ENCODE measurements around the gene NSMCE1.

The NSMCE1 gene

DNA sequence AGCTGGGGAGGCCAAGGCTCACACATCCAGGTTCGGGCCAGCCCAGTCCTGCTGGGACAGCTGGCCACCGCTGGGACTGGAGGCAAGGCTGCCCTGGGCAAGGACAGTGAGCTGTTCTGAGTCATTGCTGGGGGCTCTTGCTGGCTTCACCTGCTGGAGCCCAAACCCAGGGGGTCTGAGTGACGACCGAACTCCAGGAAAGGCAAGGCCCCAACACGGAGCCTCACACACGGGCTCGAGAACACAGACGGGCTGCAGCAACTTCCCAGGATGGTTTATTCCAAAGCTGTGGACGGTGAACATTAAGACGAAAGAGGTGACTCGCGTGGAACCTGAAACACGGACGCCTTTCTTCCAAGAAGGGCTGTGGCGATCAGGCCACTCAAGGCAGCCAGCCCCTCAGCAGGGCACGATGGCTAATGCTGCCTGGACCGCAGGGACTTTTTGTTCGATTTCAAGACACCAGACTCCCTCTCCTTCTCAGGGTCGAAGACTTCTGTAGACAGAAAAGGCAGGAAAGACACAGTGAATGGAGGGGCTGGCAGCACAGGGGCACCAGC is 43.8 kb downstream of the NSMCE1 start:
- DNase-seq (ENCODE audit: low read depth) = no peak
- no peak overlapping the region for H3K4me3 ChIP-seq (ENCODE audit: low read depth, low read length)
- TF ChIP-seq, protein P1, sequence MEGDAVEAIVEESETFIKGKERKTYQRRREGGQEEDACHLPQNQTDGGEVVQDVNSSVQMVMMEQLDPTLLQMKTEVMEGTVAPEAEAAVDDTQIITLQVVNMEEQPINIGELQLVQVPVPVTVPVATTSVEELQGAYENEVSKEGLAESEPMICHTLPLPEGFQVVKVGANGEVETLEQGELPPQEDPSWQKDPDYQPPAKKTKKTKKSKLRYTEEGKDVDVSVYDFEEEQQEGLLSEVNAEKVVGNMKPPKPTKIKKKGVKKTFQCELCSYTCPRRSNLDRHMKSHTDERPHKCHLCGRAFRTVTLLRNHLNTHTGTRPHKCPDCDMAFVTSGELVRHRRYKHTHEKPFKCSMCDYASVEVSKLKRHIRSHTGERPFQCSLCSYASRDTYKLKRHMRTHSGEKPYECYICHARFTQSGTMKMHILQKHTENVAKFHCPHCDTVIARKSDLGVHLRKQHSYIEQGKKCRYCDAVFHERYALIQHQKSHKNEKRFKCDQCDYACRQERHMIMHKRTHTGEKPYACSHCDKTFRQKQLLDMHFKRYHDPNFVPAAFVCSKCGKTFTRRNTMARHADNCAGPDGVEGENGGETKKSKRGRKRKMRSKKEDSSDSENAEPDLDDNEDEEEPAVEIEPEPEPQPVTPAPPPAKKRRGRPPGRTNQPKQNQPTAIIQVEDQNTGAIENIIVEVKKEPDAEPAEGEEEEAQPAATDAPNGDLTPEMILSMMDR (IDR thresholded peaks at IDR 0.05; ENCODE audit: control insufficient read depth, extremely low read depth, insufficient read depth) = no peak

DNA sequence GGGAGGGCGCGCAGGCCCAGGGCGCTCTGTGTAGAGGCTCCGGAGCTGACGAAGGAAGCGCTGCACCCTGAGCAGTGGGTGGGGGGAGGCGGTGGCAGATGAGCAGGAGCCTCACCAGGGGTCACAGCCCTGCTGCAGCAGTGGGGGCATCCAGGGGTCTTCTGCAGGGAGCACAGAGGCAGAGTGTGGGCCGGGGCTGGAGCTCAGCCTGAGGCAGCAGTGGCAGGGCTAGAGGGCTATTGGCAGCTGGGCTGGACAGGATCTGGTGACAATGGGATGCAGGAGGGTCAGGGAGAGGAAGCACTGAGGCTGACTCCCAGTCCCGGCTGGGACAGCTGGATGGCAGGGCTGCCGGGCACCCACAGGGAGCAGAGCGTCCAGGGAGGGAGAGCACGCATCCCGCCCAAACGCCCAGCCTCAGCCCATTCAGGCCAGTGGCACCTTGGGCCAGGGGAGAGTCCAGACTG is 44.3 kb downstream of the NSMCE1 start:
- TF ChIP-seq, protein P1 (IDR thresholded peaks at IDR 0.05; ENCODE audit: control insufficient read depth, extremely low read depth, insufficient read depth) = no peak
- DNase-seq (ENCODE audit: low read depth) = no peak
- H3K4me3 ChIP-seq (ENCODE audit: low read depth, low read length) = no peak overlapping the region

DNA sequence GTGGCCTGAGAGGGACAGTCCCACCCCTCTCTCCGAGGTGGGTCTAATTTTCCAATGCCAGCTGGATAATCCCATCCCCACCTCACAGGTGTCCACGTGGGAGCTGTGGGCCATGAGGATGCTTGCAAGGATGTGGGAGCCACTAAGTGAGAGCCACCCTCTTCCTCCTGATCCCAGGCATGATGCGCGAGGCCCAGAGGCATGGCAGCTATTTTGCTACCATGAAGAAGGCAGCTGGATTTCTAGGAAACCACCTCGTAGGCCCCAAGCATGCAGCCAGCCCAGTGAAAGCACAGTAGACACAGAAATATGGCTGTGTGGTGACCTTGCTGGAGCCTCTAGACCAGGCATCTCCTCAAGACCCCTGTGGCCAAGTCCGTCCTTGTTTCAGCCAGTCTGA is 44.9 kb downstream of the NSMCE1 start:
- DNase-seq (ENCODE audit: low read depth) = no peak
- TF ChIP-seq, protein P1 (IDR thresholded peaks at IDR 0.05; ENCODE audit: control insufficient read depth, extremely low read depth, insufficient read depth) = no peak
- H3K4me3 ChIP-seq (ENCODE audit: low read depth, low read length) = no peak overlapping the region

DNA sequence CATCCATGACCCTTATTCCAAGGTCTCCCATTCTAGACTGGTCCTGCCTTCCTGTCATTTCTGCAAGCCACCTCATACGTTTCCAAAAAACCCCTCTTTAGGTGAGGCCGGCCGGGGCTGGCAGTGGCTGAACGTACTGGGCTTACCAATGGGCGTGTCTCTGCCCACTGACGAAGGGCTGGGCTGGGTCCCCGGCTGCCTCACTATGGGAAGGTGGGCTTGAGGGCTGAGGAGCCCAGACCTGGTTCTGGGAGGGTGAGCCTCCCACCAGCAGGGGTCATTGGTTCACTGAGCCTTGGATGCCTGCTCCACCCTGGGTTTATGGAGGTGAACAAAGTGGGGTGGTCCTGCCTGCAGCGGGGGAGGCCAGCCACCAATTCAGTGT is 45.4 kb downstream of the NSMCE1 start:
- DNase-seq (ENCODE audit: low read depth) = no peak
- TF ChIP-seq, protein P1 (IDR thresholded peaks at IDR 0.05; ENCODE audit: control insufficient read depth, extremely low read depth, insufficient read depth) = 0 out of 2 replicates have a peak, but pooled peaks have one; percentile 6
- no peak overlapping the region for H3K4me3 ChIP-seq (ENCODE audit: low read depth, low read length)

DNA sequence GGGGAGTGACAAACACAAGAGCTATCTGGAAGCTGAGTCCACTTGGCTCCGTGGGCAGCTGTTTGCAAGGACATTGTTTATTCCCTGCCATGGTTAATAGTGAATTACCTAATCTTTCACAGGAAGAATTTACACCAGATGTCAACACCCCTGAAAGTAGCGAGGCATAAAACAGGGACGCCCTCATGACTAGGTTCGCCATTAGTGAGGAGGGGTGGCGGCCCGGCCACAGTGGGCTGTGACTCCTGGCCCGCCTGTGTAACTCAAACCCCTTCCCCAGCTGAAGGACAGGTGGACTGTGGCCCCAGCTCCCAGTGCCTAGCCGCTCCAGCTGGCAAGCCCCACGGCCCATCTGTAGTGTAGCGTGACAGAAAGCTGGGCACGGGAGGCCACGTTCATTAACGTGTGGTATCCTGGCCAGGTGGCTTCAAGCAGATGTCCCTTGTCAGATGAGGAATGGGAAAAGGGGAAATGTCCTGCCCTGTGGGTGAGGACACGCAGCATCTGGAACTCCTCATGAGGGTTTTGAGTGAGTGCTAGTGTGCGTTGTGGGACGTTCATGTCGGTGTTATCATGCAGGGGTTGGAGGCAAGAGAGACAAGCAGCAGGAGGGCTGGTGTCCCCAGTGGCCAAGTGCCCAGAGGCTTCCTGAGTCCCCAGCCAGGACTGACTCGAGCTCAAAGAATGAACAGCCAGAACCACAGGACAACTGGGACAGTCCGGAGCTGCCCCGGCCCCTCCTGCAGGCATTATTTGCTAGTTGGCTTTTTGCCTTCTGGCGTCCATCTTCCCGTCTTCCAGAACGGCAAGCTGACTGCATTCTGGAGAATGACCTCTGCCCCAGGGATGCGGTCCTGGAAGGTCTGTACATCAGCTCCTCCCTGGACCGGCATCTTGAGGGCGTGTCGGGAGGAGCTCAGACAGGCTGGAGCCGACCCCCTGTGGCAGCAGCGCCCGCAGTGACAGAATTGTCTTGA is 46.0 kb downstream of the NSMCE1 start:
- H3K4me3 ChIP-seq (ENCODE audit: low read depth, low read length) = no peak overlapping the region
- TF ChIP-seq, protein P1 (IDR thresholded peaks at IDR 0.05; ENCODE audit: control insufficient read depth, extremely low read depth, insufficient read depth) = no peak
- no peak for DNase-seq (ENCODE audit: low read depth)

DNA sequence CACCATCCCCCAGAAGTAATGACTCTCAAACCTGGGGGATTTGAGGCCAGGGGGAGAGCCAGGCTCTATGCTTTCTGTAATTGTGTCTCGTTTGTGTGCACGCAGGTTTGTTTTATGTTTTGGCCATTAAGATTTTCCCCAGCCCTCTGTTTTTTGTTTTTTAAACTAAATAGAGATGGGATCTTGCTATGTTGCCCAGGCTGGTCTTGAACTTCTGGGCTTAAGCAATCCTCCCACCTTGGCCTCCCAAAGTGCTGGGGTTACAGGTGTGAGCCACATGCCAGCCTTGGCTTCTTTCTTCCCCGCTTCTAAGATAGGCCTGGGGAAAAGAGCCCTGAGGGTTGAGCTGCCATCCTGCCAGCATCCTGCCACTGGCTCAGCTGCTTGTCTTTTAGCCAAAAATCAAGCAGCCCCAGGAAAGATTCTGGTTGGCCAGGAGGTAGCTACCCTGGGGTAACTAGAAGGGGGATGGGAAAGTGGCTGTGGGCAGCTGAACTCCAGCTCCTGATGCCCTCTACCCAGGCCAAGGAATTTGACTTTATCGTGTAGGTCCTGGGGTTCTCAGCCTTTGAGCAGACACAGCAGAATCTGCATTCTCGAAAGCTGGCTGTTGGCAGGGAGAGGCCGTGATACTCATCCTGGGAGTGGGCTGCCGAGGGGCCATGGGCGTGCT is 46.9 kb downstream of the NSMCE1 start:
- TF ChIP-seq, protein P1 (IDR thresholded peaks at IDR 0.05; ENCODE audit: control insufficient read depth, extremely low read depth, insufficient read depth) = no peak
- DNase-seq (ENCODE audit: low read depth) = no peak
- no peak overlapping the region for H3K4me3 ChIP-seq (ENCODE audit: low read depth, low read length)
